Head of caudate nucleus (tissue), 42 donors: Measurements from ENCODE around the gene RAB3IL1.
"Not testable (repeated sequence)": the region's sequence is repeated elsewhere in the genome, so short reads cannot be mapped to it uniquely, and the experiment has no call there.

Experiments used
- DNase-seq, 42 donors: peaks; one replicate each; pipeline versions ENCODE4 v3.0.0 to v3.0.0-alpha.2; 2020 to 2021; ENCODE audit warnings: mixed read lengths in 7 of 42
- intact Hi-C: fragments of 100-400 bp; cut with DNase I; formaldehyde crosslinking; loops from one replicate; pipeline ENCODE4 v1.15.0; 2022

RAB3IL1 gene

DNA sequence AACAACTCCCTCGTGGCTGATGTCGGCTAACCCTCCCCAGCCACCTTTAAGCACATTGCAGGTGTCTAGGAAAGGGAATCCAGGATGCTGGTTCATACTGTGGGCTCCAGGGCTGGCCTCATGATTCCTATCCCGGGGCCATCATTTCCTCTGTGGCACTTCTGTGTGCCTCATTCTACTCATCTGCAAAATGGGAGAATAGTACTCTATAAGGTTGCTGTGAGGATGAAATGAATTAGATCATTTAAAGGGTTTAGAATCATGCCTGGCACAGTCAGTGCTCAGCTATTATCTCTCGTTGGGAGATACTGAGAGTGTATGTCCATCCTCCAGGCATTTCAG, 21.7 kb downstream of the RAB3IL1 start:
- intact Hi-C loops = loop anchor here (2.0 kb wide), 1 partner anchor 187 kb away; no protein-coding TSS in a partner anchor

DNA sequence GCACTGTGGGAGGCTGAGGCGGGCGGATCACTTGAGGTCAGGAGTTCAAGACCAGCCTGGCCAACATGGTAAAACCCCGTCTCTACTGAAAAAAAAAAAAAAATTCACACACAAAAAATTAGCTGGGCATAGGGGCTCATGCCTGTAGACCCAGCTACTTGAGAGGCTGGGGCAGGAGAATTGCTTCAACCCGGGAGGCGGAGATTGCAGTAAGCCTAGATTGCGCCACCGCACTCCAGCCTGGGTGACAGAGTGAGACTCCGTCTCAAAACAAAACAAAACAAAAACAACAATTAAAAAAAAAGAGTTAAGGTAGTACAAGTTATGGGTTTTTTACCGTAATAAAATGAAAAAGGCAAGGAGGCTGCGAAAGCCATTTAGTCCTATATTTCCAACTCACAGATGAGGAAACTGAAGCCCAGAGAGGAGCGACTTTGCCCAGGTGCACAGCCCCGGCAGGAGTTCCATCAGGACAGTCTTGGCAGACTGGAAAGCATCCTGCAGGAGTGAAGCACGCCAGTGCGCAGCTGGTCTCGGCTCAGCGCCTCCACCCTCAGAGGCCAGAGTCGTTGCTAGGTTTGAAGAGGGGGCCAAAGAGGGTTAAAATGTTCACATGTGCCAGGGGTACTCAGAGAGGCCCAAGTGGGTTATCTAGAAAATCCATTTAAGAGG, 22.2 kb downstream of the RAB3IL1 start:
- DNase-seq = no peak
- intact Hi-C loops = no loop called here

More for the DNA sequence above, 21.7 kb downstream of the RAB3IL1 start:
- DNase-seq = no peak

DNA sequence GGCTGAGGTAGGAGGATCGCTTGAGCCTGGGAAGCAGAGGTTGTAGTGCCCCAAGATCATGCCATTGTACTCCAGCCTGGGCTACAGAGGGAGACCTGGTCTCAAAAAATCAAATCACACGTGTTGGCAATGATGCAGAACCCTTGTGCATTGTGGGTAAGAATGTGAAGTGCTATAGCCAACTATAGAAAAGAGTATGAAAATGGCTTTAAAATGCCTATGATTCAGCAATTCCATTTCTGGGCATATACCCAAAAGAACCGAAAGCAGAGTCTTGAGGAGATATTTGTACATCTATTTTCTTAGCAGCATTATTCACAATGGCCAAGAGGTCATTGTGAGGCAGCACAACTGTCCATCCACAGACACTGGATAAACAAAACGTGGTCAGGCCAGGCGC, 23.4 kb downstream of the RAB3IL1 start:
- no peak for DNase-seq
- intact Hi-C loops = loop anchor here (5.0 kb wide), 1 partner anchor 92 kb away; no protein-coding TSS in a partner anchor

DNA sequence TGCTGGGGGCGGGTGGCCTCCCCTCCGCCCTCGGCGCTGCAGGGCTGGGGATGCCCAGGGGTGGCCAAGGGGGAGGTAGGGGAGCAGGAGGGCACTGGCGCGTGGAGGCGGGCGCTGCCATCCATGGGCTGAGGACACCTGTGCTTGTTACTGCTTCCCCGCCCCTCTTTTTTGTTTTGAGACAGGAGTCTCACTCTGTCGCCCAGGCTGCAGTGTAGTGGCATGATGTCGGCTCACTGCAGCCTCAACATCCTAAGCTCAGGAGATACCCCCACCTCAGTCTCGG, 25.3 kb downstream of the RAB3IL1 start:
- peak in 1 of 42 donors; percentile 33 for DNase-seq
- intact Hi-C loops = loop anchor here (5.0 kb wide), 1 partner anchor 90 kb away; no protein-coding TSS in a partner anchor

DNA sequence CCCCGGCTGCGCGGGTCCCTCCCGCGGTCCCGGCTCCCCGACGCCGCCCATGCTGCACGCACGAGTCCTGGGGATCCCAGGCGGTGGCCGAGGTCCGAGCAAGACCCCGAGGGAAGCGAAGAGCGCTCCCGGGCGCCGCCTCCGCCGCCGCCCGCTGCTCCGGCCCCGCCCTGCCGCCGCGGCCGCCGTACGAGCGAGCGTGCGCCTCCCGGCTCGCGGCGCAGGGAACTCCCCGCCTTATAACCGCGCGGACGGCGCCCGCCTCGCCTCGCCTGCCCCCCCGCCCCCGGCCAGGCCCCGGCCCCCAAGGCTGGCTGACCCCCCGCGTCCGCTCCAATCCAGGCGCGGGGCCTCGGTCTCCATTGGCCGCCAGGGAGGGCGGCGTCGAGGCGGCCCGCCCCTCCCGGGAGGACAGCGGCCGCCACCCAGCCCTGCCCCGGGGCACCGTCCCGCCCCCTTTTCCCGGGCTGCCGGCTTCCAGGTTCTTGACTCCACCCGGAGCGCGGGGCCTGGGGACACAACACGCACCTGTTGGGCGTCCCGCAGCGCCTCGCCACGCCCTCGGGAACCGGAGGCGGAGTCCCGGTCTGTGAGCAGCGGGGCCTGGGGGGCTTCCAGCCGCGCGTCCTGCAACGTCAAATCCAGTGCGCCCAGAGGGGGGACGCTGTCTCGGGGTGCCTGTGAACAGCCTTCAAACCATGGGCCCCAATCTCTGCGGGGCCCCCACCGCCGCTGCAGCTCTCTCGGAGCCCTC, 25.9 kb downstream of the RAB3IL1 start, which contains the start of gene FADS3:
TSS of gene FADS3 (minus strand) at position 215 of the 754 bp plus-strand sequence. CDS start at position 51, 164 bp downstream.
- intact Hi-C loops = loop anchor here (5.0 kb wide), 1 partner anchor 89 kb away; no protein-coding TSS in a partner anchor
- peak; percentile 67 to 94 (median 87) for DNase-seq

DNA sequence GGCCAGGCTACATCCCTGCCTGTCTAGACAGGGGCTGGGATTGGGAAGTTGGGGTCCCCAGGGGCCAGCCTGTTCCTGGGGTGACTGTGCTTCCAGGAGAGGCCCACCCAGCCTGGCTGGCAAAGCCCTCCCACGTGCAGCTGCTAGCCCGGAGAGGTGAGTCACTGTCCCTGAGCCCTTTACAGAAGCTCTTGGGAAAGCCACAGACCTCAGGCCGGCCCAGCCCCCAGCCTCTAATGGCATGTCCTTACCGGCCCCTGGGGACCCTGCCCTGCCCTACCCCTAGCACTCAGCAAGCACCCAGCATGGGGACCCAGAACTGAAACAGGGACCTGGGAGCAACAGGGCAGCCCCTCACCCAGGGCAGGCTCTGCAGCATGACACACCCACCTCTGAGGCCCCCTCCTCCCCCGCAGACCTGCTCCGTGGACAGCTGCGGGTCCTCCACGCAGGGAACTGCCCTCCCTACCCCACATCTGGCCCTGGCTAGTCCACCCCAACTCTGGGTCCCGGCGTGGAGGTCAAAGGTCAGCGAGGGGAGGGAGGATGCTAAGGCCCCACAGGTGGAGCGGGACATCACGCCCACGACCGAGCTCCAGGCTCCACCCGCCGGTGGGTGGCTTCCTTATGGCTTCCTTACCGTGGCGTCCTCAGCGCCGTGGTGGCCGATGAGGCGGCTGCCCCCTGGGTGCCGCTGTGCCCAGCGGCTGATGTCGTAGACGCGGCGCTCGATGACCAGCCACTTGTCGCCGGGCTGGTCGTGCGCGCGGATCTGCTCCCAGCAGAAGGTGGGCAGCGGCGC, 26.6 kb downstream of the RAB3IL1 start:
- intact Hi-C loops = loop anchor here (5.0 kb wide), 1 partner anchor 88 kb away; no protein-coding TSS in a partner anchor
- DNase-seq = peak in 29 of 42 donors; percentile 27 to 67 (median 44)

DNA sequence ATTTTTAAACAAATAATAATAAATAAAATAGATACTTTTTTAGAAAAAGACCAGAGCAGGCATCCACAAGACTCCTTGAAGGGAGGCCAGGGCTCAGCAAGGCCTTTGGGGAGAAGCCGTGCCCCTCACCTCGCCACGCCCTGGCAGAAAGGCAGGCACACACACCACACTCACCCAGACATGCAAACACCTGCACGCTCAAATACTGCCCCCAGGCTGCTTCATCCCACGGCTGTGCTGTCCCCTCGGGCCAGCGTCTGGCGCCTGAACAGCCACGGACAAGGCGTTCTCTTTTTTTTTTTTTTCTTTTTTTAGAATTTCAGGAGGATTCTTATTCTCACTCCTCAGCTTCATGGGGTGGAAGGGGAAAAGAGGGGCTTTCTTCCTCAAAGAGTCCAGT, 27.5 kb downstream of the RAB3IL1 start:
- DNase-seq = no peak
- intact Hi-C loops = loop anchor here (5.0 kb wide), 1 partner anchor 88 kb away; no protein-coding TSS in a partner anchor

DNA sequence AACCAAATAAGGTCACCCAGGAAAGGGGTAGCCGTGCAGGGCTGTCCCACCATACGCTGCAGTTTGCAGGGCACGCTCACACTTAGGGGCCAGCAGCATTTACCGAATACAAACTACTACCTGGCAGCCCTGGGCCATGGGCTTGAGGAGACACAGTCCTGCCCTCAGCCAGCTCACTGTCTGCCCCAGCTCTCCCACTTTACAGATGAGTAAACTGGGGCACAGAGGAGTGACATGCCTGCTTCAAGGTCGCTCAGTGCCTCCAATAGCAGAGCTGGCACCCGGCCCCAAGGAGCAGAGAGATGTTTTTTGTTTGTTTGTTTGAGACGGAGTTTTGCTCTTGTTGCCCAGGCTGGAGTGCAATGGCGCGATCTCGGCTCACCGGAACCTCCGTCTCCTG, 28.8 kb downstream of the RAB3IL1 start:
- no peak for DNase-seq
- intact Hi-C loops = no loop called here

DNA sequence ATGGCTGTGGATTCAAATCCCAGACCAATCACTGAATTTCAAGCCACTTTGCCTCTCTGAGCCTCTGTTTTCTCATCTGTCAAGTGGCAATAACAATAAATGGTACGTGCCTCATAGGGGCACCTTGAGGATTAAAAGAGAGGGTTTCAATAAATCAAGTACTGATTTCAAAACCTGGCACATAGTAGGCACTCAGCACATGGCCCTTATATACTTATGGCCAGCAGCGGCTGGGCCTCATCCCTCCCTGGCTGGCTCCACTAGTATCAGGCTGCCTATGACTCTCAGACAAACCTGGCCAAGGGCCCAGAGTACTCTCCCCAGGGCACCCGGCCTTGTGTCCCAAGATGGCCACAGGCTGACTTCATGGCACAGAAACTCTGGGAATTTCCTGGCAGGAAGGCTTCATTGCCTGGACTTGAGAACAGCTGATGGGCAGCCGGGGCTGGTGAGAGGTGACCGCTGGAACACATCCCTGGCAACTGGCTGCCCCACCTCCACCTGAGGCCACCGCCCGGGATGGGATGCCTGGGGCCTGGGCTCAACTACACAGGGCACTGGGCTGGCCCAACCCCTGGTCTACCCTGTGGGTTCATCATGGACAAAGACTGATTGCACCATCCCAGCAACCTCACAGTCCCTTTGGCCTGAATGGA, 29.4 kb downstream of the RAB3IL1 start:
- DNase-seq = peak in 9 of 42 donors; percentile 34 to 73 (median 47)
- intact Hi-C loops = no loop called here

DNA sequence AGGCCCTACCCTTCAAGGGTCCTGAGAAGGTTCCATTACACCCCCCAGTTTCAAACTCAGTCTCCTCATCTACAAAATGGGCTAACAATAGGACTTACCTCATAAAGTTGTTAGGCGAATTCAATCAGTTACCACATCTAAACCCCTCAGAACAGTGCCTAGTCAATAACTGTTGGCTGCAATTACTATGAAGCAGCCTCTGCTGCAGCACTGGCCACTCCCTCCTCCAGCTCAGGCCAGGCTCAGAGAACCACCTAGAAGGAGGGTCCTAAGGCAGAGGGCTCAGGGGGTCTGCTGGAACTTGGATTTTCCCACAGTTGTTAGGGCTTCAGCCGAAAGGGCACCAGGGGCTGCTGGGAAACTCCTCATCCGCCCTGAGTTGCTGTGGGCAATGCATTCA, 30.7 kb downstream of the RAB3IL1 start:
- intact Hi-C loops = no loop called here
- DNase-seq = no peak

DNA sequence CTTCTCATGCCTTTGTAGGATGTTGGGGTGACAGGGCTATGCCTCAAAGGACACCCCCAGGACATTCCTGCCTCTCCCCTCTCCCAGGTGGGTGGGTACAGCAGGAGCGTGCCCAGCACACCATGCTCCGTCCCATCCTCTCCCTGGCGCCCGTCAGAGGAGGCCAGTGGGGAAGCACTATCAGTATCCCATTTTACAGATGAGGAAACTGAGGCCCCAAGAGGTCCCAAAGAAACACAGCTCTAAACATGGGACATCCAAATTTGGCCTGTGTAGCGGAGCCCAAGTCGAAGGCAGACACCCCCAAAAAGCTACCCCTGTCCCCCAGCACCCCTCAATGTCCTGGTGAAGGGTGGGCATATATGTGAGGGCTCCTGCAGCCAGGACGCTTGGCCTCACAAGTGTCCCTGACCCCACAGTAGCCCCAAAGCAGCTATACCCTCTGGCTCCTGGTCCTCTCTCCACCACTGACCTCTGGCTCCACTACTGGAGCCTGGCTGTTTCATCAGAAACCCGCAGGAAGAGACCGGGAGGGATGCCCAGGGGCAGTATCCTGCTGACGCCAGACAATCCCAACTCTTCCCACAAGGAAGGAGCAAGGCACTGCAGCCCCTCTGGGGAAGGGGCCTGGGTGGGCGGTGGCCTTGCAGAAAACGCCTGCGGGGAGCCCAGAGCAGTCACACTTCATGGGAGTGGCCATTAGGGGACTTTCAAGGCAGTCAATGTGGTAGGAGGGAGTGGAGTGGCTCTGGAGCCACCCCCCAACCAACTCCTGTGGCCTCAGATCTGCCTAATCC, 31.4 kb downstream of the RAB3IL1 start:
- DNase-seq = no peak
- intact Hi-C loops = no loop called here

DNA sequence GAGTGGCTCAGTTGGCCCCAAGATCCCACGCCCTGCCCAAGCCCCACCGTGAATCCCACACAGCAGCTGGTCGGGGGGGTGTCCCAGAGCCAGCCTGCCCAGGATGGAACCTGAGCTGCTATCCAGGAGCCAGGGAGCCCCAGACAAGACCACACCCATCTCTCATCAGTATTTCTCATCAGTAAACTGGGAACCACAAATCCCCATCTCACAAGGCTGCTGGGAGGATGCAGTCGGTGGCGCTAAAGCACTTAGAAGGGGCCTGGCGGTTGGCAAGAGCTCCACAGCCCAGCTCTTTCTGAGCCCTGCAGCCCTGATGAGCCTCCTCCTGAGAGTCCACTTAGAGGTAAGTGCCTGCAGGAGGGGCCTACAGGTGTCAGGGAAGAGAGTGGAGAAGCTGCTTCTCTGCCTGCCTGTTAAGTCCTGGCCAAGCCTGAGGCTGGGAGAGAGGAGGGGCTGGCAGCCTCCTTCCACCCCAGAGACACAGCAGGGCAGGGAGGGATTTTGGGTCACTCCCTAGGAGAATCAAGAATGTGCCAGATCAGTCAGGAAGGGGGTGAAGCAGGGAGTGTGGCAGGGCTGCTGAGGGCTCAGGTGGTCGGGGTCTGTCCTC, 32.1 kb downstream of the RAB3IL1 start:
- intact Hi-C loops = no loop called here
- DNase-seq = no peak

DNA sequence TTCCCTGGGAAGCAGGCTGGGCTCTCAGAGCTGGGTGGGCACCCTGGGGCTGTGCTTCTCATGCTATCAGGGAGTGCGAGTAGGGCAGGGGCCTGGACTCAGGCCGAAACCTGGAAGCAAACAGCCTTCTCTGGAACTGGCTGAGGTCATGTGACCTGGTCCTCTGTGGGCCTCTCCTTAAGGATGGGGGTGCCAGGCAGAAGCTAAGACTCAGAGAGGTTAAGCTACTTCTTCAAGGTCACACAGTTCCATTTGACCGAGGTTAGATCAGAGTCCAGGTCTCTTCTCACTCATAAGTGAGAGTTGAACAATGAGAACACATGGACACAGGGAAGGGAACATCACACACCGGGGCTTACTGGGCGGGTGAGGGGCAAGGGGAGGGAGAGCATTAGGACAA, 33.4 kb downstream of the RAB3IL1 start:
- no peak for DNase-seq
- intact Hi-C loops = no loop called here

DNA sequence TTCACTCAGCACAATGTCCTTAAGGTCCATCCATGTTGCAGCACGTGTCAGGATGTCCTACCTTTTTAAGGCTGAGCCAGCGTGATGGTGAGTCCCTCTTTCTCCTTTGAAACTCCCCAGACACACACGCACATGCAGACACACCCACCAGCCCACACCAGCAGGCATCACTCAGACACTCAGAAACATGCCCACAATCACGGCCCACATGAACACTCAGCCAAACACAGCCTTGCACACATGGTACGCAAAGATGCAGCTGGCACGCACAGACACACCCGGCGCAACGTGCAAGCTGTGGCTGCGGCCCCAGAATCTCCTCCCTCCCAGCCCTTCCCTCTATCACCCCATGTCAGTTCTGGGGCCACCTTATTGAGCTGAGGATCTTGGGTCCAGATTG, 34.0 kb downstream of the RAB3IL1 start:
- intact Hi-C loops = no loop called here
- DNase-seq = peak in 28 of 42 donors; percentile 19 to 83 (median 52)

DNA sequence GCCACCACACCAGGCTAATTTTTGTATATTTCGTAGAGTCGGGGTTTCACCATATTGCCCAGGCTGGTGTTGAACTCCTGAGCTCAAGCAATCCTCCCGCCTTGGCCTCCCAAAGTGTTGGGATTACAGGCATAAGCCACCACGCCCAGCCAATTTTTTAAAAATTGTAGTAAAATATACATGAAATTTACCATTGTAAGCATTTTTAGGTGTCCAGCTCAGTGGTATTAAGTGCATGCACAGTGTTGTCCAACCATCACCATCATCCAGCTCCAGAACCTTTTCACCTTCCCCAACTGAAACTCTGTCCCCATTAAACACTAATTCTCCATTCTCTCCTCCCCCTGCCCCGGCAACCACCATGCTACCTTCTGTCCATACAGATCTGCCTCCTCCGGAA, 34.5 kb downstream of the RAB3IL1 start:
- intact Hi-C loops = no loop called here
- no peak for DNase-seq

DNA sequence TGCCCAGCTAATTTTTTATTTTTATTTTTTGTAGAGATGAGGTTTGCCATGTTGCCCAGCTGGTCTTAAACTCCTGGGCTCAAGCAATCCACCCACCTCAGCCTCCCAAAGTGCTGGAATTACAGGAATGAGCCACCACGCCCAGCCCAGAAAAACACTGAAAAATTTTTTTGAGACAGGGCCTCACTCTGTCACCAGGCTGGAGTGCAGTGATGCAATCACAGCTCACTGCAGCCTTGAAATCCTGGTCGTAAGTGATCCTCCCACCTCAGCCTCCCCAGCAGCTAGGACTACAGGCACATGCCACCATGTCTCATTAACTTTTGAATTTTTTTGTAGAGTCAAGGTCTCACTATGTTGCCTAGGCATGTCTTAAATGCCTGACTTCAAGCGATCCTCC, 35.1 kb downstream of the RAB3IL1 start:
- intact Hi-C loops, DNase-seq: not testable (repeated sequence)

DNA sequence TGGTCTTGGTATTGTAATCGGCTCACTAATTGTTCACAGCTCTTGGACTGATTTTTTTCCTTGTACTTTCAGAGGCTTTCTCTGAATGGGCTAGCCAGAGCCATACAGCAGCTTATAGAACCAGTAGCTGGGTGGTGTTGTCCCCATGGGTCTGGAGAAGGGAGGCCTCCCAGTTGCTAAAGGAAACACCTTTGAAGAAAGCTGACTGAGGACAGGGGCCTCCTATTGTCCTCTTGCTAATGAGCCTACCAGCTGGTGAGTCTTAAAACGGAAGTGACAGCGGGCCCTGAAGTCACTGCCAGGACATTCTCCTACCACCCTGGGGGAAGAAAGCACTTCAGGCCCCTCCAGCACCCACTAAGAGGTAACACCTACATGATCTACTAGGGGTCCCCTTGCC, 36.0 kb downstream of the RAB3IL1 start:
- intact Hi-C loops = no loop called here
- DNase-seq = no peak

DNA sequence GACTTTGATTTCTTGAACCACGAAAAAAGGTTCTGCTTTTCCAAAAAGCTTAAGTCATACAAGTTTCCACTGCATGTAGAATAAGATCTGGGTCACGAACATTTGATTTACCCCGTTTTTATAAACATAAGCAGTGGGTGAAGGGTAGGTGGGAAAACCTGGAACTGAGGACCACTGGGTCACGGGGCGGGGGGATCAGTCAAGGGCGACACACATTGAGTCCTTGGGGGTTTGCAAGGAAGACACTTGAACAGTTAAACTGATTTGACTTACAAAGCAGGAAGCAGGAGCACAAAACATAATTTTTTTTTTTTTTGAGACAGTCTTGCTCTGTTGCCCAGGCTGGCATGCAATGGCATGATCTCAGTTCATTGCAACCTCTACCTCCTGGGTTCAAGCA, 36.9 kb downstream of the RAB3IL1 start:
- intact Hi-C loops = no loop called here
- no peak for DNase-seq
